C4-2B (cell line): Measurements from ENCODE around the gene RTP5.

Experiments
- H3K27ac ChIP-seq: fragments of 450-650 bp; 2 replicates; pipeline ENCODE4 v1.5.1; 2017
- ZFX ChIP-seq: fragments of 450-650 bp; IDR thresholded peaks from 2 replicates; pipeline ENCODE4 v1.6.1; 2017
- TF ChIP-seq, protein P1 (sequence below): fragments of 450-650 bp; conservative IDR thresholded peaks from 2 replicates; pipeline ENCODE4 v1.5.1; 2017; ENCODE audit warnings: mild to moderate bottlenecking

RTP5 gene

DNA sequence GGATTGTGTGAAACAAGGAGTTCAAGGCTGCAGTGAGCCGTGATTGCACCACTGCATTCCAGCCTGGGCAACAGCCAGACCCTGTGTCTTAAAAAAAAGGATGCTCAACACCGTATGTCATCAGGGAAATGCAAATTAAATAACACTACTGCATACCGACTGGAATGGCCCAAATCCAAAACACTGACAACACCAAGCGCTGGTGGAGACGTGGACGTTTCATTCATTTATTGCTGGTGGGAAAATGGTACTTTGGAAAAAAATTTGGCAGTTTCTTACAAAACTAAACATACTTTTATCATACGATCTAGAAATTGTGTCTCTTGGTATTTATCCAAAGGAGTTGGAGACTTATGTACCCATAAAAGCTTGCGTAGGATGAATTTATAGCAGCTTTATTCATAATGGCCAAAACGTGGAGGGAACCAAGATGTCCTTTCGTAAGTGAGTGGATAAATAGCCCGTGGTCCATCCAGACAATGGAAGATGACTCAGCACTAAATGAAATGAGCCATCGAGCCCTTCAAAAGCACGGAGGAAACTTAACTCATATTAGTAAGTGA, 36.3 kb upstream of the RTP5 start:
- TF ChIP-seq, protein P1, sequence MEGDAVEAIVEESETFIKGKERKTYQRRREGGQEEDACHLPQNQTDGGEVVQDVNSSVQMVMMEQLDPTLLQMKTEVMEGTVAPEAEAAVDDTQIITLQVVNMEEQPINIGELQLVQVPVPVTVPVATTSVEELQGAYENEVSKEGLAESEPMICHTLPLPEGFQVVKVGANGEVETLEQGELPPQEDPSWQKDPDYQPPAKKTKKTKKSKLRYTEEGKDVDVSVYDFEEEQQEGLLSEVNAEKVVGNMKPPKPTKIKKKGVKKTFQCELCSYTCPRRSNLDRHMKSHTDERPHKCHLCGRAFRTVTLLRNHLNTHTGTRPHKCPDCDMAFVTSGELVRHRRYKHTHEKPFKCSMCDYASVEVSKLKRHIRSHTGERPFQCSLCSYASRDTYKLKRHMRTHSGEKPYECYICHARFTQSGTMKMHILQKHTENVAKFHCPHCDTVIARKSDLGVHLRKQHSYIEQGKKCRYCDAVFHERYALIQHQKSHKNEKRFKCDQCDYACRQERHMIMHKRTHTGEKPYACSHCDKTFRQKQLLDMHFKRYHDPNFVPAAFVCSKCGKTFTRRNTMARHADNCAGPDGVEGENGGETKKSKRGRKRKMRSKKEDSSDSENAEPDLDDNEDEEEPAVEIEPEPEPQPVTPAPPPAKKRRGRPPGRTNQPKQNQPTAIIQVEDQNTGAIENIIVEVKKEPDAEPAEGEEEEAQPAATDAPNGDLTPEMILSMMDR, result no peak
- no peak for TF ChIP-seq ZFX
- H3K27ac ChIP-seq, result peak overlapping the region; percentile 59; the same call in 1 of the 2 replicates

DNA sequence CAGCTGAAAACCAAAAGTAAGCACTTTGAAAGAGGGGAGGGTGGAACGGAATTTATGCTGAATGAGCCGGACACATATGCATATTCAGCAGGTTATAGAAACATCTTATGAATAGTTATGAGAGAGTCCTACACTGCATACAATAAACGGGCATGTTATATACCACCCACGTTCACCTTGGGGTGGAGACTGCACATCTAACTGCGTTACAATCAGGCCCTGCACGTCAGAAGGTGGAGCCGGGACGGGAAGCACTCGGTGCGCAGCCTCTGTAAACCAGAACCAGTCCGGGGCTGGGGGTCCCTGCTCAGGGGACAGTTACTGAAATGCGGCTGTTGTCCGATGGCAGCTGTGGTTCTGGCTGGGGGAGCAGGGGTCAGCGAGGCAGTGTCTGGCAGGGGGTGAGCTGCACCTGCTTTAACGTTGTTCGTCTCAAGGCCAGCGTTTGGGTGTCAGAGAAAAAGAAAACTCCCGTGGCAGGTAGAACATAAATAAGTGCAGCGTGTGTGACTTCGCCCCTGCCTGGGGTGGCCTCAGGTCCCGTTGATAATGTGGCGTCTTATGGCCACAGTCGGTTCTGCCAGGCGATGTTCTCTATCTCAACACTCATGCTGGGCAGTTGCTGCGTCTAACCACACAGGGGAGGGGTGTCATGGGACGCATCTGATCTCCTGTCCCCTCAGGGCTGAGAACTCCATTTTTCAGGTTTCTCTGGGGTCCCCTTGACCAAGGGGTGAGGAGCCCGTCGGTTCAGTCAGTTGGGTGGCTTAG, 35.6 kb upstream of the RTP5 start:
- H3K27ac ChIP-seq, result peak overlapping the region; percentile 59

DNA sequence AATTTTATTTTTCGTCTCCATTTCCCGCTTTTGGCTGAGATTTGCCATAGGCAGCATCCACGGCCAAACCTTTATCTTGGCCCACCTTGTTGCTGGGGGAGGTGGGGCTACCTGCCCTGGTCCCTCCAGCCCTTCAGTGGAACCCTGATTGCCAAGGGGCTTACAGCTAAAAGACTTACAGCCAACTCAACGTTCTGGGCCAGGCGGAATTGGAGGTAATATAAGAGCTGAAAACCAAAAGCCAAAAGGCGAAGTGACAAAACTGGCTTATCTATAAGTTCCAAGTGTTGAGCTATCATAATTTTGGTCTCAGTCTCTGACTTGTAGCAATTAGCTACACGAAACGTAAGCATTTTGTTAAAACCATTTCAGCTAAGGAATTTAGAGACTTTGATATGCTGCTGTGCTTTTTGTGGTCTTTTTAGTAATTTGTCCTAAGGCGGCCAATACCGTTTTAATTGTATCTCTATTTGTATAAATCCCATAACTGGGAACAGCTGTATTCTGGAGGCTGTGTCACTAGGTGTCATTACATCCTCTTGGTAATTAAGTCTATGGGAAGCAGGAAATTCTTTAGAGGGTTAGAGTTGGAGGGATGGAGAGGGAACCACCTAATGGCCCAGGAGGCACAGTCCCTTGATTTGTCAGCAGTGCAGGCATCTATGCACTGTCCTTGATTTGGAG, 34.9 kb upstream of the RTP5 start:
- no peak for TF ChIP-seq ZFX
- TF ChIP-seq, protein P1, result no peak

DNA sequence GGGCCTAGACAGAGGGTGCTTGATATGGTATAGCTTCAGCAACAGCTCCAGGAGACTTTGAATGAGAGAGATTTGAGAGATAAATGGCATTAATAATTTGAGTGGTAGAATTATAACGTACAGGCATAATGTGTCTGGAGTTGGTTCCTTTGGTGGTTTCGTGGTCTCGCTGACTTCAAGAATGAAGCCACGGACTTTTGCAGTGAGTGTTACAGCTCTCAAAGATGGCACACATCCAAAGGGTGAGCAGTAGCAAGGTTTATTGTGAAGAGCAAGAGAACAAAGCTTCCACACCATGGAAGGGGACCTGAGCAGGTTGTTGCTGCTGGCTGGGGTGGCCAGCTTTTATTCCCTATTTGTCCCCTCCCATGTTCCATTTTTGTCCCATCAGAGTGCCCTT, 33.9 kb upstream of the RTP5 start:
- H3K27ac ChIP-seq, result no peak overlapping the region
- TF ChIP-seq, protein P1, result no peak
- no peak for TF ChIP-seq ZFX

More for the DNA sequence above, 34.9 kb upstream of the RTP5 start:
- peak overlapping the region; percentile 59; the same call in 1 of the 2 replicates for H3K27ac ChIP-seq

DNA sequence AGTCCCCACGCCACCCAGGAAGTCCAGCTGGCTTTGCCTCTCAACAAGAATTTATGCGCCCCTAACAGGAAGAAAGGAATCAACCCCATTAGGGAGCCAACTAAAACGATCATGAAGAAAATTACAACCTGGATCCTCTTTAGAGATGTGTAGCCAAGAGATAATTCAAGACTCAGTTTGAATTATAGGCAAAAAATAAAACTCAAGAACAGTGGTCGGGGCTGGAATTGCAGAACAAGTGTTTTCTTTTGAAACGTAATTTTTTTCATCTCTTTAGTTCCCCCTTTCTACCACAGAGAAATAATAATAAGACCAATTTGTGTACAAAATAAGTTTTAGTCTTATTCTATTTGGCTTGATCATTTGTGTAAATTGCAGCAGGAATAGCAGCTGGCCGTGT, 33.2 kb upstream of the RTP5 start:
- no peak overlapping the region for H3K27ac ChIP-seq
- no peak for TF ChIP-seq ZFX
- TF ChIP-seq, protein P1, result no peak; the same call in 1 of the 2 replicates

DNA sequence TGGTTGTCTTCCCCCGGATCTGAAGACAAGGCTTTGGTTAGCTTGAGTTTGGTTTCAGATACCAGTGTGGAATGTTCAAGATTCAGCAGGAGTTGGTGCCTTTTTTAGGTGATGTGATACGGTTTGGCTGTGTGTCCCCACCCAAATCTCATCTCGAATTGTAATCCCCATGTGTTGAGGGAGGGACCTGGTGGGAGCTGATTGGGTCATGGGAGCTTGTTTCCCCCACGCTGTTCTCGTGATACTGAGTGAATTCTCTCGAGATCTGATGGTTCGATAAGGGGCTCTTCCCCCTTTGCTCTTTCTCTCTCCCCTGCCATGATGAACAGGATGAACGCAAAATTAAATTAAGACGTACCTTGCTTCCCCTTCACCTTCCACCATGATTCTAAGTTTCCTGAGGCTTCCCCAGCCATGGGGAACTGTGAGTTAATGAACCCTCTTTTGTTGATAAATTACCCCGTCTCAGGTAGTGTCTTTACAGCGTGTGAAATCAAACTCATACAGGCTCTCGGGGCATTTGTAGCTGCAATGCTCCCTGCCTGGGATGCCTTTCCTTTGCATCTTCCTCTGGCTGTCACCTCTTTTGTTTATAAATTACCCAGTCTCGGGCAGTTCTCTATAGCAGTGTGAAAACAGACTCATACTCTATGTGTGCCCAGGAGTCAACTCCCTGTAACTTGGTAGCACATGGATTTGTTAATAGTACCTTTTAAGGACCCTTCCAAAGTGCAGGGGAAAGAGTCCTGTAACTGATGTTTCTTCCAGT, 32.1 kb upstream of the RTP5 start:
- TF ChIP-seq ZFX, result no peak
- TF ChIP-seq, protein P1, result no peak
- no peak overlapping the region for H3K27ac ChIP-seq

DNA sequence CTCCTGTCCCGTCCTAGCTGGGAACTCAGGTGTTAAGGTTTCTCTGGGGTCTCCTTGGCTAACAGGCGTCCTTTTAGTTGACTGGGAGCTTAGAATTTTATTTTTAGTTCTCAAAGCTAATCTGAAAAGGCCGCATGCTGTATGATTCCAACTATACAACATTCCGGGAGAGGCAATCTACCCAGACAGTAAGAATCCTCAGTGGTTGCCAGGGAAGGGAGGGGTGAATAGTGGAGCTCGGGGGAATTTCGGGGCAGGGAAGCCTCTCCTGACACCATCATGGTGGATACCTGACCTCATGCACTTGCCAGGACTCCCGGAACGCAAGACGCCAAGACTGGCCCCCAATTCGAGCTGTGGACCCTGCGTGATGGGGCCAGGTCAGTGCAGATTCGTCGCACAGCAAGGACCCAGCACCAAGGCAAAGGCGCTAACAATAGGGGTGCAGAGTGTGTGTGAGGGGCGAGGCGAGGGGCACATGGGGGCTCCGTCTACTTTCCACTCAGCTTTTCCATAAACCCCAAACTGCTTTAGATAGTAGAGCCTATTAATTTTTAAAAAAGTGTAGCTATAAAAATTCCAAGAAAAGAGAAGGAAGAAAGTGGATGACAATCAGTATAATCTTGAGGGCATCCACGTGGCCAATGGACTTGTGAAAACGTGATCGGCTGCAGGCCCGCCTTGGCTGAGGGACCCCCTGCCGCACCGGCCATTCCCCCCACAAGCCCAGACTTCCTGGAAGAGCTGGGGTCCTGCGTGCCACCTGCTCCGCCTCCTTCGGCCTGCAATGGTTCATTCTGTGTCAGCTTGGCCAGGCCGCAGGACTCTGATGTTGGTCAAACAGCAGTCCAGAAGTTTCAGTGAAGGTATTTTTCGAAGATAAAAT, 28.1 kb upstream of the RTP5 start:
- TF ChIP-seq, protein P1, result no peak
- no peak for TF ChIP-seq ZFX
- H3K27ac ChIP-seq, result no peak overlapping the region
